22Rv1 (cell line): Measurements from ENCODE around the gene PLA1A.

Experiments used
- CTCF ChIP-seq: fragments of 450-650 bp; IDR thresholded peaks from 2 replicates; pipeline ENCODE4 v1.5.1; 2017; ENCODE audit warnings: mild to moderate bottlenecking
- ZFX ChIP-seq: fragments of 450-650 bp; IDR thresholded peaks from 2 replicates; pipeline ENCODE4 v1.6.1; 2017; ENCODE audit warnings: antibody characterized with exemption, borderline replicate concordance

GRCh38 chr3:119632216-119632615 lies 34.5 kb downstream of the PLA1A start:
- no peak for TF ChIP-seq CTCF
- TF ChIP-seq ZFX: no peak
